GM12878 (cell line): ENCODE data around the gene BCL2. TPM values are rescaled to one million over a fixed set of nuclear protein-coding genes. Genes with fewer than 3 reads are reported as not detected.

Experiments used
- ATAC-seq: fragments of 200-7000 bp; cut with Tn5 transposase; 3 replicates; pipeline ENCODE4 v1.9.1; 2020; ENCODE audit warnings: mild to moderate bottlenecking, moderate library complexity
- BruUV-seq: library from RNA; stranded (reverse); fragments of 400-500 nt; replicated peaks from 2 replicates; lab custom pipeline; 2021; lab: Mats Ljungman, UMichigan
- CTCF ChIA-PET: fragments of 300-600 bp; sonication (Branson Sonifier 250); formaldehyde crosslinking; extraction: SDS; loops from one replicate; lab custom pipeline; 2021; ENCODE audit warnings: inconsistent platforms; lab: Yijun Ruan, JAX
- POLR2A ChIA-PET: fragments of 350-600 bp; formaldehyde crosslinking; extraction: SDS; loops from one replicate; lab custom pipeline; 2021; ENCODE audit warnings: inconsistent platforms; lab: Charles Lee
- RAD21 ChIA-PET: fragments of 300-600 bp; sonication (Branson Sonifier 250); formaldehyde crosslinking; loops from one replicate; lab custom pipeline; 2023; ENCODE audit warnings: antibody characterized with exemption; ENCODE audit not compliant: unreplicated experiment; lab: Charles Lee
- SMC1A ChIA-PET: fragments of 300-600 bp; sonication (Branson Sonifier 250); formaldehyde crosslinking; loops from one replicate; lab custom pipeline; 2023; ENCODE audit not compliant: unreplicated experiment, uncharacterized antibody; lab: Charles Lee
- DNase-seq: peaks from one replicate; pipeline ENCODE4 v3.0.0-alpha.2; 2011; ENCODE audit warnings: low read depth, low spot score
- FAIRE-seq: peaks from 3 replicates; lab custom pipeline; 2011; peaks lifted over from hg19 to GRCh38; lab: Jason Lieb, UNC
- H2AFZ ChIP-seq: 2 replicates; pipeline ENCODE4 v1.6.0; 2011; ENCODE audit warnings: low read depth, low read length, control low read depth; ENCODE audit not compliant: control insufficient read depth
- H3K27ac ChIP-seq: 2 replicates; pipeline ENCODE4 v1.5.1; 2011; ENCODE audit warnings: control low read depth; ENCODE audit not compliant: control insufficient read depth, insufficient read depth
- H3K27me3 ChIP-seq, 2 experiments: replicated peaks in 1 of 2; 2 replicates each; pipeline versions ENCODE4 v1.6.0 to v1.6.1; 2011; ENCODE audit warnings: low read length in 1 of 2; ENCODE audit not compliant: control insufficient read depth in 2 of 2, insufficient read depth in 2 of 2
- H3K36me3 ChIP-seq, 2 experiments: 2 replicates each; pipeline ENCODE4 v1.5.1; 2011; ENCODE audit warnings: low read length in 1 of 2; ENCODE audit not compliant: control insufficient read depth in 2 of 2, insufficient read depth in 2 of 2
- H3K4me1 ChIP-seq: 2 replicates; pipeline ENCODE4 v1.6.1; 2011; ENCODE audit warnings: mild to moderate bottlenecking, low read length, moderate library complexity, mixed read lengths; ENCODE audit not compliant: control insufficient read depth, insufficient read depth
- H3K4me2 ChIP-seq: 2 replicates; pipeline ENCODE4 v1.6.0; 2011; ENCODE audit warnings: control low read depth; ENCODE audit not compliant: control insufficient read depth, insufficient read depth
- H3K4me3 ChIP-seq: fragments of 200-600 bp; sonication (generic); 2 replicates; pipeline ENCODE4 v1.5.1; 2016
- H3K79me2 ChIP-seq: 2 replicates; pipeline ENCODE4 v1.6.0; 2011; ENCODE audit warnings: low read length; ENCODE audit not compliant: control insufficient read depth, insufficient read depth
- H3K9ac ChIP-seq: 2 replicates; pipeline ENCODE4 v1.8.0; 2011; ENCODE audit warnings: low read length, control low read depth, mixed read lengths; ENCODE audit not compliant: control insufficient read depth, insufficient read depth
- H3K9me3 ChIP-seq: replicated peaks from 3 replicates; pipeline ENCODE4 v1.5.1; 2011; ENCODE audit warnings: mild to moderate bottlenecking, low read length; ENCODE audit not compliant: control insufficient read depth, insufficient read depth
- H4K20me1 ChIP-seq: 2 replicates; pipeline ENCODE4 v1.6.0; 2011; ENCODE audit not compliant: control insufficient read depth, insufficient read depth
- EED ChIP-seq: sonication (generic); IDR thresholded peaks from 2 replicates; pipeline ENCODE4 v1.6.1; 2016; ENCODE audit warnings: antibody characterized with exemption, low read depth
- EP300 ChIP-seq, 2 experiments: fragments of 150-350 bp in 1 of 2; IDR thresholded peaks; 2 replicates each; pipeline ENCODE4 v1.6.1; 2011 to 2012; ENCODE audit warnings: low read depth in 2 of 2, low read length in 2 of 2, borderline replicate concordance in 1 of 2, improper control_type of control experiment in 1 of 2, inconsistent platforms in 1 of 2; ENCODE audit not compliant: control insufficient read depth in 1 of 2
- GABPA ChIP-seq: IDR thresholded peaks from 2 replicates; pipeline ENCODE4 v1.6.1; 2014; ENCODE audit warnings: antibody characterized with exemption, low read depth, mild to moderate bottlenecking, inconsistent platforms
- HDAC6 ChIP-seq: fragments of 200-600 bp; sonication (generic); IDR thresholded peaks from one replicate; pipeline ENCODE4 v1.8.0; 2017; ENCODE audit warnings: antibody characterized with exemption; ENCODE audit not compliant: unreplicated experiment
- MAX ChIP-seq: IDR thresholded peaks from 2 replicates; pipeline ENCODE4 v1.6.1; 2012; ENCODE audit warnings: low read depth, low read length, improper control_type of control experiment
- MEF2A ChIP-seq: IDR thresholded peaks from 2 replicates; pipeline ENCODE4 v1.6.1; 2011; ENCODE audit warnings: low read depth, mild to moderate bottlenecking, low read length, moderate library complexity; ENCODE audit not compliant: insufficient read depth
- MEF2B ChIP-seq: fragments of 450-650 bp; IDR thresholded peaks from 2 replicates; pipeline ENCODE4 v1.6.1; 2018; ENCODE audit warnings: mild to moderate bottlenecking, moderate library complexity; ENCODE audit not compliant: partially characterized antibody, poor library complexity, severe bottlenecking
- MLLT1 ChIP-seq: fragments of 450-650 bp; IDR thresholded peaks from 2 replicates; pipeline ENCODE4 v1.6.1; 2016; ENCODE audit warnings: mild to moderate bottlenecking
- SKIL ChIP-seq: fragments of 450-650 bp; IDR thresholded peaks from 2 replicates; pipeline ENCODE4 v1.6.1; 2017; ENCODE audit warnings: mild to moderate bottlenecking, low read depth, inconsistent platforms; ENCODE audit not compliant: poor library complexity, severe bottlenecking
- SUPT20H ChIP-seq: IDR thresholded peaks from 2 replicates; pipeline ENCODE4 v1.6.1; 2011; ENCODE audit warnings: low read depth, mild to moderate bottlenecking, low read length, moderate library complexity, borderline replicate concordance; ENCODE audit not compliant: control insufficient read depth
- TBL1XR1 ChIP-seq: IDR thresholded peaks from 2 replicates; pipeline ENCODE4 v1.6.1; 2012; ENCODE audit warnings: low read depth, low read length, improper control_type of control experiment
- YY1 ChIP-seq: IDR thresholded peaks from 2 replicates; pipeline ENCODE4 v1.6.1; 2011; ENCODE audit warnings: low read depth, mild to moderate bottlenecking, low read length
- ZBTB40 ChIP-seq: fragments of 450-650 bp; IDR thresholded peaks from 2 replicates; pipeline ENCODE4 v1.6.1; 2016; ENCODE audit warnings: mild to moderate bottlenecking, moderate library complexity, borderline replicate concordance
- ZNF24 ChIP-seq: fragments of 450-650 bp; IDR thresholded peaks from 2 replicates; pipeline ENCODE4 v1.6.1; 2017; ENCODE audit warnings: antibody characterized with exemption, mild to moderate bottlenecking
- WGBS: methylation state at CpG from one replicate; pipeline ENCODE4 v1.1.6; 2016; ENCODE audit warnings: low lambda C conversion rate; ENCODE audit not compliant: insufficient replicate concordance, insufficient coverage; ENCODE audit errors: missing lambda C conversion rate; 5-methylcytosine and 5-hydroxymethylcytosine counted together
- in situ Hi-C: fragments of 300-500 bp; cut with MboI; formaldehyde crosslinking; loops from 9 replicates; pipeline ENCODE4 v1.14.3; 2018; ENCODE audit warnings: mixed read lengths
- intact Hi-C: fragments of 100-400 bp; cut with micrococcal nuclease; formaldehyde crosslinking; loops from one replicate; pipeline ENCODE4 v1.14.2; 2022; ENCODE audit not compliant: unreplicated experiment
- polyA plus RNA-seq, 11 experiments: library from polyadenylated mRNA; depleted of rRNA in 4 of 11; unstranded in 6 of 11; stranded (reverse) in 5 of 11; fragments of >200 nt; fragmentation: Nextera tagmentation in 4 of 11; fragmentation: Illumina TruSeq in 1 of 11; extraction: Ambion mirVana in 4 of 11; extraction: Trizol in 1 of 11; gene quantifications; 1 replicate in 1 of 11; 2 replicates in 10 of 11; pipeline versions ENCODE4 v1.2.1 to v1.2.3, GENCODE V29; 2011 to 2016; ENCODE audit warnings: inconsistent platforms in 2 of 11, missing spikeins in 2 of 11, low read depth in 1 of 11
- total RNA-seq, 4 experiments: library from RNA; depleted of rRNA in 3 of 4; stranded (reverse); fragments of >200 nt in 3 of 4; fragmentation: Illumina TruSeq in 1 of 4; extraction: Trizol in 1 of 4; gene quantifications; 2 replicates each; pipeline versions ENCODE4 v1.2.1 to v1.2.3, GENCODE V29; 2013 to 2021

BCL2 gene
- total and polyA plus RNA-seq, 10 of the 15 experiments (the other 5 are each of a cell fraction or from before 2014, with no cell fraction given) = 4.1 to 47.8 (median 19.3) TPM

- intact Hi-C loops (loop anchor here (2.0 kb wide), 1 partner anchor 152 kb away; no protein-coding TSS in a partner anchor), in situ Hi-C loops (no loop called here)
- FAIRE-seq (no peak), DNase-seq (no peak), ATAC-seq (peak; percentile 42)
- H3K4me2 ChIP-seq = peak overlapping the region; percentile 88
- peak overlapping the region; percentile 97 for H3K9ac ChIP-seq
- peak overlapping the region; percentile 98 for H3K4me3 ChIP-seq
- H3K27me3 ChIP-seq = no peaks in the 10 kb centered on the region
- H3K36me3 ChIP-seq = peaks cover 0 to 5% of the 10 kb centered on the region in 2 experiments; a peak in 3 of 4 replicates
- no TSS peak for BruUV-seq
- RAD21 ChIA-PET = interaction anchor here (0.8 to 6.1 kb wide), 10 partner anchors 10 to 181 kb away, joined by 3 to 172 read pairs (median 11); no protein-coding TSS in a partner anchor
- H3K27ac ChIP-seq = peak overlapping the region; percentile 90
- H4K20me1 ChIP-seq = no peaks in the 10 kb centered on the region
- no peak overlapping the region for H2AFZ ChIP-seq
- 0% methylated on average over 5 of the region's 5 CpGs for WGBS
- peaks cover 98% of the 10 kb centered on the region for H3K79me2 ChIP-seq
- H3K4me1 ChIP-seq = peaks cover 29% of the 10 kb centered on the region
- H3K9me3 ChIP-seq = no peaks in the 10 kb centered on the region
- SMC1A ChIA-PET = interaction anchor here (0.9 to 6.8 kb wide), 19 partner anchors 10 to 296 kb away, joined by 3 to 161 read pairs (median 12); no protein-coding TSS in a partner anchor
- CTCF ChIA-PET = interaction anchor here (0.6 to 6.6 kb wide), 9 partner anchors 11 to 295 kb away, joined by 3 to 119 read pairs (median 3); no protein-coding TSS in a partner anchor
- POLR2A ChIA-PET = interaction anchor here (1.0 to 6.5 kb wide), 9 partner anchors 9 to 172 kb away, joined by 4 to 144 read pairs (median 9); no protein-coding TSS in a partner anchor
- TF ChIP-seq MAX (no peak), GABPA (no peak), TBL1XR1 (peak; percentile 65; the same call in 1 of the 2 replicates), ZBTB40 (no peak), SUPT20H (no peak), MLLT1 (peak; percentile 82), EED (no peak), SKIL (peak; percentile 16), MEF2B (peak; percentile 50), EP300 (IDR thresholded peaks at IDR 0.05; ENCODE audit: borderline replicate concordance in 1 of 2, control insufficient read depth in 1 of 2, low read depth in 2 of 2, low read length in 2 of 2) (peak in 1 of 2 experiments; percentile 65; a peak in 2 of 4 replicates), YY1 (no peak), ZNF24 (peak; percentile 96), HDAC6 (no peak), MEF2A (no peak)
Observed at GRCh38 chr18:63312737-63313395, 6.7 kb downstream of the BCL2 start.
